NCI-H1048 (cell line): Measurements from ENCODE around the gene TCF12.

Source experiments
- DNase-seq: peaks from one replicate; lab custom pipeline; 2025; lab: John Stamatoyannopoulos, UW

TCF12 gene

GRCh38 chr15:57018151-57018550, 99.7 kb downstream of the TCF12 start:
- no peak for DNase-seq

- DNase-seq = no peak
Measured at GRCh38 chr15:57019496-57020160, 101.2 kb downstream of the TCF12 start.

- no peak for DNase-seq
Measured at GRCh38 chr15:57025264-57025926, 107.0 kb downstream of the TCF12 start.

GRCh38 chr15:57026016-57026592, 107.7 kb downstream of the TCF12 start:
- DNase-seq = no peak

GRCh38 chr15:57027596-57027995, 109.2 kb downstream of the TCF12 start:
- no peak for DNase-seq

GRCh38 chr15:57028176-57028575, 109.7 kb downstream of the TCF12 start:
- no peak for DNase-seq

- no peak for DNase-seq
Measured at GRCh38 chr15:57030011-57030410, 111.6 kb downstream of the TCF12 start.

- DNase-seq = no peak
Measured at GRCh38 chr15:57031082-57031481, 112.6 kb downstream of the TCF12 start.

GRCh38 chr15:57031605-57032004, 113.2 kb downstream of the TCF12 start:
- DNase-seq = no peak

GRCh38 chr15:57032338-57032737, 113.9 kb downstream of the TCF12 start:
- no peak for DNase-seq

- DNase-seq = no peak
Measured at GRCh38 chr15:57033715-57034439, 115.4 kb downstream of the TCF12 start.

- DNase-seq = no peak
Measured at GRCh38 chr15:57034613-57035012, 116.2 kb downstream of the TCF12 start.

- DNase-seq = no peak
Measured at GRCh38 chr15:57035664-57036063, 117.2 kb downstream of the TCF12 start.

GRCh38 chr15:57036352-57036751, 117.9 kb downstream of the TCF12 start:
- DNase-seq = no peak

- DNase-seq = no peak
Measured at GRCh38 chr15:57037548-57037947, 119.1 kb downstream of the TCF12 start.

- no peak for DNase-seq
Measured at GRCh38 chr15:57038040-57038439, 119.6 kb downstream of the TCF12 start.

GRCh38 chr15:57038496-57038895, 120.1 kb downstream of the TCF12 start:
- DNase-seq = no peak

- no peak for DNase-seq
Measured at GRCh38 chr15:57041416-57041815, 123.0 kb downstream of the TCF12 start.

- DNase-seq = no peak
Measured at GRCh38 chr15:57044072-57044702, 125.7 kb downstream of the TCF12 start.

- DNase-seq = no peak
Measured at GRCh38 chr15:57044970-57045369, 126.5 kb downstream of the TCF12 start.

GRCh38 chr15:57045741-57046382, 127.4 kb downstream of the TCF12 start:
- no peak for DNase-seq
